Neural cell (in vitro differentiated cells): Measurements from ENCODE around the gene PROM2.

ENCODE experiments used
- EP300 ChIP-seq: fragments of 450-650 bp; conservative IDR thresholded peaks from 2 replicates; pipeline ENCODE4 v1.6.1; 2014; ENCODE audit warnings: antibody characterized with exemption, mild to moderate bottlenecking, moderate library complexity; ENCODE audit not compliant: poor library complexity, severe bottlenecking
- EZH2 ChIP-seq: fragments of 200-600, 300-800 bp; shearing (Covaris generic), sonication (generic); IDR thresholded peaks from 2 replicates; pipeline ENCODE4 v1.6.1; 2014; ENCODE audit warnings: antibody characterized with exemption, low read length, borderline replicate concordance, mild to moderate bottlenecking; ENCODE audit not compliant: insufficient read depth, poor library complexity, severe bottlenecking
- MXI1 ChIP-seq: fragments of 450-650 bp; conservative IDR thresholded peaks from 2 replicates; pipeline ENCODE4 v1.6.1; 2014; ENCODE audit warnings: antibody characterized with exemption, mild to moderate bottlenecking; ENCODE audit not compliant: poor library complexity, severe bottlenecking
- POLR2AphosphoS5 ChIP-seq: IDR thresholded peaks from 2 replicates; pipeline ENCODE4 v1.6.1; 2012
- RAD21 ChIP-seq: fragments of 450-650 bp; conservative IDR thresholded peaks from 2 replicates; pipeline ENCODE4 v1.6.1; 2014; ENCODE audit warnings: antibody characterized with exemption, mild to moderate bottlenecking, moderate library complexity
- TAF1 ChIP-seq: IDR thresholded peaks from 2 replicates; pipeline ENCODE4 v1.6.1; 2012; ENCODE audit warnings: low read depth
- TF ChIP-seq, protein P1 (sequence below): fragments of 450-650 bp; IDR thresholded peaks from 2 replicates; pipeline ENCODE4 v1.5.1; 2014; ENCODE audit warnings: antibody characterized with exemption, mild to moderate bottlenecking, moderate library complexity; ENCODE audit not compliant: poor library complexity, severe bottlenecking
- TF ChIP-seq, protein P2 (sequence below): IDR thresholded peaks from 2 replicates; pipeline ENCODE4 v1.6.1; 2012; ENCODE audit warnings: borderline replicate concordance

DNA sequence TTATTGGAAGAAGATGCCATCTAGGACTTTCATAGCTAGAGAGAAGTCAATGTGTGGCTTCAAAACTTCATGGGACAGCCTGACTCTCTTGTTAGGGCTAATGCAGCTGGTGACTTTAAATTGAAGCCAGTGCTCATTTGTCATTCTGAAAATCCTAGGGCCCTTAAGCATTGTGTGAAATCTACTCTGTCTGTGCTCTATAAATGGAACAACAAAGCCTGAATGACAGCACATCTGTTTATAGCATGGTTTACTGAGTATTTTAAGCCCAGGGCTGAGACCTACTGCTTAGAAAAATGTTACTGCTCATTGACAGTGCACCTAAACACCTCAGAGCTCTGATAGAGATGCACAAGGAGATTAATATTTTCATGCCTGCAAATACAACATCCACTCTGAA lies 36.1 kb upstream of the PROM2 start:
- TF ChIP-seq EP300 (no peak), RAD21 (no peak), TAF1 (no peak), POLR2AphosphoS5 (no peak), EZH2 (no peak), MXI1 (no peak)
- TF ChIP-seq, protein P1, sequence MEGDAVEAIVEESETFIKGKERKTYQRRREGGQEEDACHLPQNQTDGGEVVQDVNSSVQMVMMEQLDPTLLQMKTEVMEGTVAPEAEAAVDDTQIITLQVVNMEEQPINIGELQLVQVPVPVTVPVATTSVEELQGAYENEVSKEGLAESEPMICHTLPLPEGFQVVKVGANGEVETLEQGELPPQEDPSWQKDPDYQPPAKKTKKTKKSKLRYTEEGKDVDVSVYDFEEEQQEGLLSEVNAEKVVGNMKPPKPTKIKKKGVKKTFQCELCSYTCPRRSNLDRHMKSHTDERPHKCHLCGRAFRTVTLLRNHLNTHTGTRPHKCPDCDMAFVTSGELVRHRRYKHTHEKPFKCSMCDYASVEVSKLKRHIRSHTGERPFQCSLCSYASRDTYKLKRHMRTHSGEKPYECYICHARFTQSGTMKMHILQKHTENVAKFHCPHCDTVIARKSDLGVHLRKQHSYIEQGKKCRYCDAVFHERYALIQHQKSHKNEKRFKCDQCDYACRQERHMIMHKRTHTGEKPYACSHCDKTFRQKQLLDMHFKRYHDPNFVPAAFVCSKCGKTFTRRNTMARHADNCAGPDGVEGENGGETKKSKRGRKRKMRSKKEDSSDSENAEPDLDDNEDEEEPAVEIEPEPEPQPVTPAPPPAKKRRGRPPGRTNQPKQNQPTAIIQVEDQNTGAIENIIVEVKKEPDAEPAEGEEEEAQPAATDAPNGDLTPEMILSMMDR, result no peak
- TF ChIP-seq, protein P2, sequence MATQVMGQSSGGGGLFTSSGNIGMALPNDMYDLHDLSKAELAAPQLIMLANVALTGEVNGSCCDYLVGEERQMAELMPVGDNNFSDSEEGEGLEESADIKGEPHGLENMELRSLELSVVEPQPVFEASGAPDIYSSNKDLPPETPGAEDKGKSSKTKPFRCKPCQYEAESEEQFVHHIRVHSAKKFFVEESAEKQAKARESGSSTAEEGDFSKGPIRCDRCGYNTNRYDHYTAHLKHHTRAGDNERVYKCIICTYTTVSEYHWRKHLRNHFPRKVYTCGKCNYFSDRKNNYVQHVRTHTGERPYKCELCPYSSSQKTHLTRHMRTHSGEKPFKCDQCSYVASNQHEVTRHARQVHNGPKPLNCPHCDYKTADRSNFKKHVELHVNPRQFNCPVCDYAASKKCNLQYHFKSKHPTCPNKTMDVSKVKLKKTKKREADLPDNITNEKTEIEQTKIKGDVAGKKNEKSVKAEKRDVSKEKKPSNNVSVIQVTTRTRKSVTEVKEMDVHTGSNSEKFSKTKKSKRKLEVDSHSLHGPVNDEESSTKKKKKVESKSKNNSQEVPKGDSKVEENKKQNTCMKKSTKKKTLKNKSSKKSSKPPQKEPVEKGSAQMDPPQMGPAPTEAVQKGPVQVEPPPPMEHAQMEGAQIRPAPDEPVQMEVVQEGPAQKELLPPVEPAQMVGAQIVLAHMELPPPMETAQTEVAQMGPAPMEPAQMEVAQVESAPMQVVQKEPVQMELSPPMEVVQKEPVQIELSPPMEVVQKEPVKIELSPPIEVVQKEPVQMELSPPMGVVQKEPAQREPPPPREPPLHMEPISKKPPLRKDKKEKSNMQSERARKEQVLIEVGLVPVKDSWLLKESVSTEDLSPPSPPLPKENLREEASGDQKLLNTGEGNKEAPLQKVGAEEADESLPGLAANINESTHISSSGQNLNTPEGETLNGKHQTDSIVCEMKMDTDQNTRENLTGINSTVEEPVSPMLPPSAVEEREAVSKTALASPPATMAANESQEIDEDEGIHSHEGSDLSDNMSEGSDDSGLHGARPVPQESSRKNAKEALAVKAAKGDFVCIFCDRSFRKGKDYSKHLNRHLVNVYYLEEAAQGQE, result no peak
